ENCODE results near the gene BARX2. TPM values are rescaled to one million over a fixed set of nuclear protein-coding genes. Genes with fewer than 3 reads are reported as not detected.

The BARX2 gene
- polyA plus RNA-seq, 1 of the 3 experiments (the other 2 are of a cell fraction) = not detected

- Histone ChIP-seq H2AFZ (ENCODE audit: low read depth) (no peak overlapping the region), H3K36me3 (replicated peaks in 1 of 2; ENCODE audit: control insufficient read depth in 1 of 2, insufficient read depth in 2 of 2, low read length in 1 of 2) (no peaks in the 10 kb centered on the region), H3K9me2 (no peaks in the 10 kb centered on the region), H3K27ac (ENCODE audit: low read depth in 2 of 2, low read length in 1 of 2) (no peak overlapping the region), H3K9me3 (no peaks in the 10 kb centered on the region), H3K79me2 (ENCODE audit: insufficient read depth) (no peaks in the 10 kb centered on the region), H3K27me3 (ENCODE audit: insufficient read depth) (peaks cover 24% of the 10 kb centered on the region; the same call in 1 of the 2 replicates), H3K4me2 (no peak overlapping the region), H4K20me1 (ENCODE audit: insufficient read depth) (no peaks in the 10 kb centered on the region), H3K9ac (no peak overlapping the region), H3K4me3 (ENCODE audit: low read depth in 2 of 2, low read length in 1 of 2) (no peak overlapping the region), H3K4me1 (ENCODE audit: control insufficient read depth in 1 of 2, insufficient read depth in 2 of 2, low read depth in 1 of 2, low read length in 1 of 2) (no peaks in the 10 kb centered on the region), H3F3A (replicated peaks; ENCODE audit: insufficient read depth) (no peaks in the 10 kb centered on the region)
- ChIA-PET POLR2A (no interaction called here), CTCF (interaction anchor here (1.0 kb wide), 1 partner anchor 11 kb away, joined by 5 read pairs; no protein-coding TSS in a partner anchor)
- TF ChIP-seq EP300 (IDR thresholded peaks at IDR 0.05; ENCODE audit: borderline replicate concordance in 1 of 2, low read depth in 1 of 2, low read length in 1 of 2) (no peak), CTCF (IDR thresholded peaks at IDR 0.05) (no peak), EZH2phosphoT487 (IDR thresholded peaks at IDR 0.05; ENCODE audit: borderline replicate concordance, low read depth) (no peak), TEAD4 (IDR thresholded peaks at IDR 0.05; ENCODE audit: borderline replicate concordance, insufficient read depth) (no peak), MAX (IDR thresholded peaks at IDR 0.05; ENCODE audit: low read depth) (no peak), FOXJ3 (CRISPR knock-in tag; IDR thresholded peaks at IDR 0.05) (no peak), SIN3A (IDR thresholded peaks at IDR 0.05; ENCODE audit: borderline replicate concordance, low read depth, low read length) (no peak), FOXM1 (IDR thresholded peaks at IDR 0.05; ENCODE audit: low read depth) (no peak), NFIC (IDR thresholded peaks at IDR 0.05; ENCODE audit: borderline replicate concordance) (no peak), RCOR1 (IDR thresholded peaks at IDR 0.05; ENCODE audit: low read length) (no peak), GATA2 (CRISPR knock-in tag; IDR thresholded peaks at IDR 0.05) (no peak), NRF1 (IDR thresholded peaks at IDR 0.05; ENCODE audit: low read depth, low read length) (no peak), RFX5 (IDR thresholded peaks at IDR 0.05; ENCODE audit: low read length) (no peak), IRF3 (IDR thresholded peaks at IDR 0.05; ENCODE audit: low read depth, low read length) (no peak)
- no peak for DNase-seq
- 10% methylated on average over 3 of the region's 3 CpGs for WGBS (ENCODE audit: low lambda C conversion rate)
Measured at GRCh38 chr11:129352676-129353075, 23.0 kb upstream of the BARX2 start.

GRCh38 chr11:129354691-129355090 is 21.0 kb upstream of the BARX2 start:
- Histone ChIP-seq H3K27ac (ENCODE audit: low read depth in 2 of 2, low read length in 1 of 2) (no peak overlapping the region), H3K9me3 (no peaks in the 10 kb centered on the region), H3K4me3 (ENCODE audit: low read depth in 2 of 2, low read length in 1 of 2) (no peak overlapping the region), H3K36me3 (replicated peaks in 1 of 2; ENCODE audit: control insufficient read depth in 1 of 2, insufficient read depth in 2 of 2, low read length in 1 of 2) (no peaks in the 10 kb centered on the region), H3K9me2 (no peaks in the 10 kb centered on the region), H3K79me2 (ENCODE audit: insufficient read depth) (no peaks in the 10 kb centered on the region), H3K9ac (no peak overlapping the region), H2AFZ (ENCODE audit: low read depth) (no peak overlapping the region), H3K4me1 (ENCODE audit: control insufficient read depth in 1 of 2, insufficient read depth in 2 of 2, low read depth in 1 of 2, low read length in 1 of 2) (no peaks in the 10 kb centered on the region), H3K4me2 (no peak overlapping the region), H3K27me3 (ENCODE audit: insufficient read depth) (peaks cover 25% of the 10 kb centered on the region; the same call in 1 of the 2 replicates), H4K20me1 (ENCODE audit: insufficient read depth) (no peaks in the 10 kb centered on the region), H3F3A (replicated peaks; ENCODE audit: insufficient read depth) (no peaks in the 10 kb centered on the region)
- POLR2A ChIA-PET = no interaction called here
- CTCF ChIA-PET = interaction anchor here (1.2 to 1.9 kb wide), 2 partner anchors 8 to 10 kb away, joined by 3 to 7 read pairs; no protein-coding TSS in a partner anchor
- WGBS (ENCODE audit: low lambda C conversion rate) = 6% methylated on average over 3 of the region's 4 CpGs
- DNase-seq = no peak
- TF ChIP-seq POLR2AphosphoS5 (IDR thresholded peaks at IDR 0.05; ENCODE audit: low read depth, low read length) (no peak), FOSL2 (IDR thresholded peaks at IDR 0.05; ENCODE audit: borderline replicate concordance, low read depth) (no peak), RAD21 (IDR thresholded peaks at IDR 0.05; ENCODE audit: low read length) (no peak), FOXJ3 (CRISPR knock-in tag; IDR thresholded peaks at IDR 0.05) (no peak), MXI1 (IDR thresholded peaks at IDR 0.05; ENCODE audit: low read depth, low read length) (no peak), NFIC (IDR thresholded peaks at IDR 0.05; ENCODE audit: borderline replicate concordance) (no peak), CHD2 (IDR thresholded peaks at IDR 0.05; ENCODE audit: low read length, partially characterized antibody) (no peak), IRF3 (IDR thresholded peaks at IDR 0.05; ENCODE audit: low read depth, low read length) (no peak), ELF1 (IDR thresholded peaks at IDR 0.05) (no peak), TAF1 (IDR thresholded peaks at IDR 0.05; ENCODE audit: borderline replicate concordance, low read depth, low read length) (no peak), CTCF (IDR thresholded peaks at IDR 0.05) (no peak), JUND (IDR thresholded peaks at IDR 0.05) (no peak), FOXM1 (IDR thresholded peaks at IDR 0.05; ENCODE audit: low read depth) (no peak)
